HG02678 (cell line): ENCODE measurements around the gene TFF3.
"Not testable (repeated sequence)": the region's sequence is repeated elsewhere in the genome, so short reads cannot be mapped to it uniquely, and the experiment has no call there.

Source experiments
- ATAC-seq: cut with Tn5 transposase; IDR thresholded peaks from one replicate; pipeline ENCODE4 v1.9.1; 2021; ENCODE audit warnings: mild to moderate bottlenecking, moderate library complexity; ENCODE audit not compliant: unreplicated experiment

TFF3 gene

GRCh38 chr21:42307106-42307505 lies 8.1 kb downstream of the TFF3 start:
- ATAC-seq: no peak

- no peak for ATAC-seq
Observed at GRCh38 chr21:42306366-42307035, 8.7 kb downstream of the TFF3 start.

GRCh38 chr21:42305707-42306147 lies 9.5 kb downstream of the TFF3 start:
- no peak for ATAC-seq

GRCh38 chr21:42304556-42305454 lies 10.4 kb downstream of the TFF3 start:
- ATAC-seq: no peak

GRCh38 chr21:42303443-42303842 lies 11.8 kb downstream of the TFF3 start:
- ATAC-seq: no peak

- ATAC-seq: no peak
Observed at GRCh38 chr21:42302794-42303193, 12.4 kb downstream of the TFF3 start.

GRCh38 chr21:42302076-42302650 lies 13.0 kb downstream of the TFF3 start:
- ATAC-seq: no peak

GRCh38 chr21:42301371-42302075 lies 13.7 kb downstream of the TFF3 start:
- no peak for ATAC-seq

- ATAC-seq: no peak
Observed at GRCh38 chr21:42300956-42301355, 14.3 kb downstream of the TFF3 start.

GRCh38 chr21:42300045-42300583 lies 15.1 kb downstream of the TFF3 start:
- no peak for ATAC-seq

GRCh38 chr21:42299324-42300044 lies 15.7 kb downstream of the TFF3 start:
- no peak for ATAC-seq

- no peak for ATAC-seq
Observed at GRCh38 chr21:42298657-42299056, 16.6 kb downstream of the TFF3 start.

- no peak for ATAC-seq
Observed at GRCh38 chr21:42298237-42298636, 17.0 kb downstream of the TFF3 start.

GRCh38 chr21:42297377-42297776 lies 17.8 kb downstream of the TFF3 start:
- no peak for ATAC-seq

- ATAC-seq: no peak
Observed at GRCh38 chr21:42296501-42296900, 18.7 kb downstream of the TFF3 start.

GRCh38 chr21:42295845-42296244 lies 19.4 kb downstream of the TFF3 start:
- no peak for ATAC-seq

- ATAC-seq: no peak
Observed at GRCh38 chr21:42294273-42294880, 20.8 kb downstream of the TFF3 start.

GRCh38 chr21:42293649-42294272 lies 21.4 kb downstream of the TFF3 start:
- no peak for ATAC-seq

- not testable (repeated sequence) for ATAC-seq
Observed at GRCh38 chr21:42292563-42293142, 22.6 kb downstream of the TFF3 start.
